Heart left ventricle (tissue), 16 donors: ENCODE measurements around the gene ACTN2. TPM values are rescaled to one million over a fixed set of nuclear protein-coding genes. Genes with fewer than 3 reads are reported as not detected.

Source experiments
- ATAC-seq, 4 donors: fragments of 200-7000 bp; cut with Tn5 transposase; one replicate each; pipeline ENCODE4 v1.9.1; 2020 to 2022; ENCODE audit warnings: moderate library complexity in 4 of 4, mild to moderate bottlenecking in 3 of 4, moderate number of reproducible peaks in 1 of 4
- DNase-seq, 5 donors: peaks; one replicate each; pipeline ENCODE4 v3.0.0-alpha.2; 2020
- H3K27ac ChIP-seq, 12 donors: fragments of 200-600 bp; sonication (generic) in 4 of 12; one replicate each; pipeline versions ENCODE4 v1.5.0 to v1.8.0; 2016 to 2022; ENCODE audit warnings: mild to moderate bottlenecking in 2 of 12
- H3K27me3 ChIP-seq, 9 donors: fragments of 200-600 bp; sonication (generic) in 2 of 9; one replicate each; pipeline versions ENCODE4 v1.5.1 to v1.8.0; 2016 to 2022; ENCODE audit warnings: mild to moderate bottlenecking in 3 of 9
- H3K36me3 ChIP-seq, 9 donors: fragments of 200-600 bp; sonication (generic) in 2 of 9; one replicate each; pipeline versions ENCODE4 v1.5.0 to v1.8.0; 2018 to 2022; ENCODE audit warnings: mild to moderate bottlenecking in 2 of 9
- H3K4me1 ChIP-seq, 12 donors: fragments of 200-600 bp; sonication (generic) in 4 of 12; one replicate each; pipeline versions ENCODE4 v1.5.0 to v1.8.0; 2016 to 2022; ENCODE audit warnings: mild to moderate bottlenecking in 3 of 12
- H3K4me3 ChIP-seq, 12 donors: fragments of 200-600 bp; sonication (generic) in 4 of 12; one replicate each; pipeline versions ENCODE4 v1.5.0 to v1.8.0; 2017 to 2022; ENCODE audit warnings: mild to moderate bottlenecking in 9 of 12, moderate library complexity in 4 of 12
- H3K9me3 ChIP-seq, 12 donors: fragments of 200-600 bp; sonication (generic) in 4 of 12; one replicate each; pipeline versions ENCODE4 v1.5.0 to v1.8.0; 2016 to 2022; ENCODE audit warnings: mild to moderate bottlenecking in 1 of 12
- POLR2A ChIP-seq, 2 donors: fragments of 450-650 bp; IDR thresholded peaks; one replicate each; pipeline ENCODE4 v1.6.1; 2017; ENCODE audit warnings: antibody characterized with exemption in 2 of 2, mild to moderate bottlenecking in 2 of 2, moderate library complexity in 2 of 2
- WGBS, 4 donors: extraction: QIAGEN DNeasy Blood & Tissue Kit in 2 of 4; methylation state at CpG; one replicate each; pipeline versions ENCODE4 v1.1.5 to v1.1.7; 2013 to 2018; 5-methylcytosine and 5-hydroxymethylcytosine counted together
- intact Hi-C, 10 donors: fragments of 100-400 bp; cut with DNase I; formaldehyde crosslinking; loops; one replicate each; pipeline versions ENCODE4 v1.11.1 to v1.14.2; 2022
- polyA plus RNA-seq, 2 donors: library from polyadenylated mRNA; stranded (reverse); fragments of 200-250 nt; gene quantifications; one replicate each; pipeline ENCODE4 v1.2.3, GENCODE V29; 2013
- total RNA-seq, 9 donors: library from RNA; depleted of rRNA in 2 of 9; stranded (reverse); fragments of >200 nt in 2 of 9; fragmentation: NEBNext Ultra II Directional in 3 of 9; extraction: Animal tissue kit (Norgen Biotek cat#: 25700) in 3 of 9; gene quantifications; one replicate each; pipeline versions ENCODE4 v1.1.0 to v1.2.4, GENCODE V29; 2016 to 2023
- TF ChIP-seq, protein P1 (sequence below), 12 donors: fragments of 200-600 bp; sonication (generic) in 4 of 12; IDR thresholded peaks; one replicate each; pipeline versions ENCODE4 v1.5.0 to v1.8.0; 2018 to 2022; ENCODE audit warnings: antibody characterized with exemption in 12 of 12, mild to moderate bottlenecking in 5 of 12
- donor health status: ischemic (EF 13 %, LVEDD 7.1; RV severe dilation, severe dysfunction).
- donor health status: healthy with polysubstance abuse.
- donor health status: DM: no; HTN: yes; CAD: no.
- donor health status: DM: no; HTN: no; CAD: no.
- donor health status: ischemic (EF 25% LVEDD 6.9; RV normal size, moderate dysfunction).
- donor health status: ischemic (EF 25% LVEDD 5.7; RV mildly dilated, moderate dysfunction).
- donor health status: healthy.
- donor health status: DM: yes; HTN: yes; CAD: no.
- donor health status: ischemic (EF 35%, LVEDD 5.7; RV mildly dilated, moderate dysfunction).
- donor health status: nonischemic (EF 11% LVEDD 7.7; RV severe dilation, severe dysfunction).
- donor health status: DM: yes; HTN: yes; CAD: no.
- donor health status: PGD.
- donor health status: ischemic (EF 29% LVEDD 5.4; RV normal size, mild dysfunction).
- donor health status: nonischemic (EF 23%, LVEDD 6.1; RV moderate dilation, normal function).

ACTN2 gene
- total and polyA plus RNA-seq, 11 donors = 1,024 to 4,007 (median 2,848) TPM

DNA sequence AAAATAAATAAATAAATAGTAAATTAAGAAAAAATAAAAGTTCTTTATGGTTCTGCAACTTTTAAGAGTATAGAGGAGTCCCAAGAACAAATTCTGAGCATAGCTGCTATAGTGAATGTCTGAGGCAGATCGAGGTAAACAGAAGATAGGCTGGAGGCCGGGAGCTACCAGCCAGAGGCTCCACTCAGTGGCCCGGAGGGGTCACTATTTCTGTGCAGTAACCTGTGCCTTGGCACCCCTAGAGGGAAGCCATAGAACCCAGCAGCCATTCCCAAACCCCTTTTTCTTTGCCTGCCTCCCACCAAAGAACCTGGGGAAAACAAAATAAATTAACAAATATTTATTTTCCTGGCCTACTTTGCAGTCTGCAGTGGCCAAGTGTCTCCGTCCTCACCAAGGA is 43.5 kb upstream of the ACTN2 start:
- Histone ChIP-seq H3K36me3 (no peaks in the 10 kb centered on the region), H3K27ac (no peak overlapping the region), H3K27me3 (no peaks in the 10 kb centered on the region), H3K9me3 (no peaks in the 10 kb centered on the region), H3K4me1 (peaks cover 0 to 10% (median 0%) of the 10 kb centered on the region in 12 donors), H3K4me3 (no peak overlapping the region)
- DNase-seq = no peak
- no peak for TF ChIP-seq POLR2A (IDR thresholded peaks at IDR 0.05)
- TF ChIP-seq, protein P1, sequence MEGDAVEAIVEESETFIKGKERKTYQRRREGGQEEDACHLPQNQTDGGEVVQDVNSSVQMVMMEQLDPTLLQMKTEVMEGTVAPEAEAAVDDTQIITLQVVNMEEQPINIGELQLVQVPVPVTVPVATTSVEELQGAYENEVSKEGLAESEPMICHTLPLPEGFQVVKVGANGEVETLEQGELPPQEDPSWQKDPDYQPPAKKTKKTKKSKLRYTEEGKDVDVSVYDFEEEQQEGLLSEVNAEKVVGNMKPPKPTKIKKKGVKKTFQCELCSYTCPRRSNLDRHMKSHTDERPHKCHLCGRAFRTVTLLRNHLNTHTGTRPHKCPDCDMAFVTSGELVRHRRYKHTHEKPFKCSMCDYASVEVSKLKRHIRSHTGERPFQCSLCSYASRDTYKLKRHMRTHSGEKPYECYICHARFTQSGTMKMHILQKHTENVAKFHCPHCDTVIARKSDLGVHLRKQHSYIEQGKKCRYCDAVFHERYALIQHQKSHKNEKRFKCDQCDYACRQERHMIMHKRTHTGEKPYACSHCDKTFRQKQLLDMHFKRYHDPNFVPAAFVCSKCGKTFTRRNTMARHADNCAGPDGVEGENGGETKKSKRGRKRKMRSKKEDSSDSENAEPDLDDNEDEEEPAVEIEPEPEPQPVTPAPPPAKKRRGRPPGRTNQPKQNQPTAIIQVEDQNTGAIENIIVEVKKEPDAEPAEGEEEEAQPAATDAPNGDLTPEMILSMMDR (IDR thresholded peaks at IDR 0.05) = no peak
- no peak for ATAC-seq
- intact Hi-C loops = no loop called here
- WGBS, 4 donors = 63 to 88% (median 72%) methylated on average over 4 of the region's 4 CpGs

- intact Hi-C loops = no loop called here
- no peak for DNase-seq
- H3K27ac ChIP-seq = no peak overlapping the region
- no peaks in the 10 kb centered on the region for H3K9me3 ChIP-seq
- H3K4me3 ChIP-seq = no peak overlapping the region
- ATAC-seq = no peak
- peaks cover 0 to 2% (median 0%) of the 10 kb centered on the region in 12 donors for H3K4me1 ChIP-seq
- H3K36me3 ChIP-seq = no peaks in the 10 kb centered on the region
- H3K27me3 ChIP-seq = no peaks in the 10 kb centered on the region
- WGBS, 4 donors = 88 to 92% (median 90%) methylated on average over 5 of the region's 5 CpGs
- TF ChIP-seq, protein P1 (IDR thresholded peaks at IDR 0.05) = no peak
- TF ChIP-seq POLR2A (IDR thresholded peaks at IDR 0.05) = no peak
Measured at GRCh38 chr1:236645016-236645680, 41.2 kb upstream of the ACTN2 start.

DNA sequence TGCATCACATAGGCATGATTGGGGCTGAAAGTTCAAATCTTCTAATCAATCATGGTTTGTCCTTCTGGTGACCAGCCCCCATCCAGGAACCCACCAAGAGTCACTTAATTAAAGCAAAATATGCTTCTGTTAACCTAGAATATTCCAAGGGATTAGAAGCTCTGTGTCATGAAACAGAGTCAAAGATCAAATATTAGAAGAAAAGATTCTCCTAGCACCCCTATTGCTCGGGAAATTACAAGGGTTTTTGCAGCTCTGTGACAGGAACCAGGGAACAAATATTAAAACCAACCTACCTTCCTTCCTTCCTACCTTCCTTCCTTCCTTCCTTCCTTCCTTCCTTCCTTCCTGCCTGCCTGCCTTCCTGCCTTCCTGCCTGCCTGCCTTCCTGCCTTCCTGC is 31.8 kb upstream of the ACTN2 start:
- TF ChIP-seq POLR2A (IDR thresholded peaks at IDR 0.05) = no peak
- TF ChIP-seq, protein P1 (IDR thresholded peaks at IDR 0.05) = no peak
- Histone ChIP-seq H3K9me3 (no peaks in the 10 kb centered on the region), H3K27me3 (no peaks in the 10 kb centered on the region), H3K36me3 (no peaks in the 10 kb centered on the region), H3K27ac (no peak overlapping the region), H3K4me1 (peaks cover 0 to 11% (median 0%) of the 10 kb centered on the region in 12 donors), H3K4me3 (no peak overlapping the region)
- WGBS, 4 donors = 74 to 87% (median 76%) methylated on average over 1 of the region's 1 CpG
- intact Hi-C loops = no loop called here
- ATAC-seq (no peak), DNase-seq (no peak)

DNA sequence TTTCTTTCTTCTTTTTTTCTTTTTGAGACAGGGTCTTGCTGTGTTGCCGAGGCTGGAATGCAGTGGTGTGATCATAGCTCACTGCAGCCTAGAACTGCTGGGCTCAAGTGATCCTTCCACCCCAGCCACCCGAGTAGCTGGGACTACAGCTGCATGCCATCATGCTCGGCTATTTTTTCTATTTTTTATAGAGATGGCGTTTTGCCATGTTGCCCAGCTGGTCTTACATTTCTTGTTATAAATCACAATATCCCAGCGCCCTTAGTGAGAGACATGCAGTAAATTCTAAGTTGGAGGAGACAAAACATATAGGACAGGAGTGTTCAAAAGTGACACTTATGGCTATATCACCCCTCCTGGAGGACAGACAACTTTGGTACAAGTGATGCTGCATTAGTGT is 31.3 kb upstream of the ACTN2 start:
- no peak for TF ChIP-seq POLR2A (IDR thresholded peaks at IDR 0.05)
- TF ChIP-seq, protein P1 (IDR thresholded peaks at IDR 0.05) = no peak
- H3K36me3 ChIP-seq = no peaks in the 10 kb centered on the region
- DNase-seq (no peak), ATAC-seq (peak in 1 of 4 donors; percentile 7)
- peaks cover 0 to 11% (median 0%) of the 10 kb centered on the region in 12 donors for H3K4me1 ChIP-seq
- H3K27me3 ChIP-seq = no peaks in the 10 kb centered on the region
- intact Hi-C loops = no loop called here
- H3K4me3 ChIP-seq = no peak overlapping the region
- no peaks in the 10 kb centered on the region for H3K9me3 ChIP-seq
- WGBS, 4 donors = 21 to 39% (median 37%) methylated on average over 5 of the region's 5 CpGs
- H3K27ac ChIP-seq = no peak overlapping the region
